ENCODE results near the gene NRCAM. TPM values are rescaled to one million over a fixed set of nuclear protein-coding genes. Genes with fewer than 3 reads are reported as not detected.

Gene NRCAM
- total RNA-seq, 4 donors from 2014 or later, result 0.85 to 4.1 (median 2.6) TPM

DNA sequence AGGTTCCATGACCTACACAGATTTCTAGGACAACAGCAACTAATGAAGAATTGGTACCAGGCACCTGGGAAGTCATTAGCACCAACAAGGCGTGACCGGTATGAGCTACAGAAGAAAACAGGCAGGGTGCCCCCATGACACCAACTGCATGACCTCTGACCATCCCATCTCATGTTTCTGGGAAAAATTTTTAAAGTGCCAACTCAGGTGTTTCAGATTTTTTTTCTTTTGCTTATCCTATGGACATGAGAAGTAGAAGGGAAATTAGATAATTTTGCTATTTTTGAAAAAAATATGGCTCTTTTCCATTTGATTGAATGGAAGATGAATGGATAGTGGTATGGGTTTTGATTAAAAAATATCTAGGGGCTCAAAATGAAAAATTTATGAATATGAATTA is 154.8 kb downstream of the NRCAM start:
- no peak for TF ChIP-seq POLR2A (IDR thresholded peaks at IDR 0.05)
- TF ChIP-seq, protein P1, sequence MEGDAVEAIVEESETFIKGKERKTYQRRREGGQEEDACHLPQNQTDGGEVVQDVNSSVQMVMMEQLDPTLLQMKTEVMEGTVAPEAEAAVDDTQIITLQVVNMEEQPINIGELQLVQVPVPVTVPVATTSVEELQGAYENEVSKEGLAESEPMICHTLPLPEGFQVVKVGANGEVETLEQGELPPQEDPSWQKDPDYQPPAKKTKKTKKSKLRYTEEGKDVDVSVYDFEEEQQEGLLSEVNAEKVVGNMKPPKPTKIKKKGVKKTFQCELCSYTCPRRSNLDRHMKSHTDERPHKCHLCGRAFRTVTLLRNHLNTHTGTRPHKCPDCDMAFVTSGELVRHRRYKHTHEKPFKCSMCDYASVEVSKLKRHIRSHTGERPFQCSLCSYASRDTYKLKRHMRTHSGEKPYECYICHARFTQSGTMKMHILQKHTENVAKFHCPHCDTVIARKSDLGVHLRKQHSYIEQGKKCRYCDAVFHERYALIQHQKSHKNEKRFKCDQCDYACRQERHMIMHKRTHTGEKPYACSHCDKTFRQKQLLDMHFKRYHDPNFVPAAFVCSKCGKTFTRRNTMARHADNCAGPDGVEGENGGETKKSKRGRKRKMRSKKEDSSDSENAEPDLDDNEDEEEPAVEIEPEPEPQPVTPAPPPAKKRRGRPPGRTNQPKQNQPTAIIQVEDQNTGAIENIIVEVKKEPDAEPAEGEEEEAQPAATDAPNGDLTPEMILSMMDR (IDR thresholded peaks at IDR 0.05), result no peak
- Histone ChIP-seq H3K27ac (no peak overlapping the region), H3K4me3 (no peak overlapping the region), H3K27me3 (no peaks in the 10 kb centered on the region), H3K4me1 (no peaks in the 10 kb centered on the region), H3K36me3 (no peaks in the 10 kb centered on the region), H3K9me3 (no peaks in the 10 kb centered on the region)
- no peak for DNase-seq

DNA sequence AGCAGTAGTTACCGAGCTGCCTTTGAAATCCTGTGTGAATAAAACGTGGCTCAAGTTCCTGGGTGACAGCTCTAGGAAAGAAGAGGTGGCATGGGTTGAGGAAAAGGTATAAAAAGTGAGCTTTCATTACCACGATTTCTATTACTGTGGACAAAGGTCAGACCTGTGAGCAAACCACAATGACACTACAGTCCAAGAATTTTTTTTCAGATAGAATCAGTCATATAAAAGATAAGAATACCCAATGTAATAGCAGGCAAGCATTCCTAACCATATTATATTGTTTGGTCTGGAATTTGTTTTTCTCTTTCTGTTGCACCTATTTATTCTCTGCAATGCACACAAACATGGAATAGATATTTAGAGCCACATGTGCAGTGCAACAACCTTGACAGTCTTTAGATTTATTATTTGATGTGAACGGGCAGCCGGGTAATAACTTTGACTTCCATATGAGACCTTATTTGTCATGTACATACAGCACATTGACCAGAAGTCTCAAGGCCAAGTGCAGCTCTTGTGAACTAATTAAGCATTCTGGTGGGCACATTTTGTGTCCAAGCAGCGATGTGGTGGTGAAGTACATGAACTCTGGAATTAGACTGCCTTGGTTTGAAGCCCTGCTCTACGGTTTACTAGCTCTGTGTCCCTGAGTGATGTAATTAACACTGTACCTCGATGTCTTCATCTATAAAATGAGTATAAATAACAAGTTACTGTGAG is 156.8 kb downstream of the NRCAM start:
- no peak for DNase-seq
- Histone ChIP-seq H3K27me3 (no peaks in the 10 kb centered on the region), H3K4me1 (no peaks in the 10 kb centered on the region), H3K9me3 (no peaks in the 10 kb centered on the region), H3K27ac (peak overlapping the region in 1 of 4 donors; percentile 38), H3K4me3 (peak overlapping the region in 1 of 4 donors; percentile 7), H3K36me3 (no peaks in the 10 kb centered on the region)
- TF ChIP-seq, protein P1 (IDR thresholded peaks at IDR 0.05), result no peak
- TF ChIP-seq POLR2A (IDR thresholded peaks at IDR 0.05), result no peak

DNA sequence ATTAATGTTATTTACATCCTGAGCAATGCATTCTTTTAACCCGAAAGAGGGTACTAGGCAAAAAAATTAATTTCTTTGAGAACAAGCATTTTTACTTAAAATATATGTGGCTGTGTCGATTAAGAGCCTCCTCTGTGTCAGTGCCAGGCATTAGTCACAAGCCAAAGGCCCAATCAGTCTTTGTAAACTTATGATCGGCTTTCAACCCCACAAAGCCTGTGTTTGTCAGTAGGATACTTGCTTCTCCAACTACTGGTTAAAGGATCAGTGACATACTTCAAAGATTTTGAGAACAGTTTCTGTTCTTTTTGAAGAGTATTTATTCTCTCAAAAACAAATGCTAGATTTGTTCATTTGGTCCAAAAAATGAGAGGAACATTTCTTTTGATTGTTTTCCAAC is 159.3 kb downstream of the NRCAM start:
- Histone ChIP-seq H3K27me3 (no peaks in the 10 kb centered on the region), H3K4me3 (no peak overlapping the region), H3K36me3 (no peaks in the 10 kb centered on the region), H3K27ac (no peak overlapping the region), H3K4me1 (no peaks in the 10 kb centered on the region), H3K9me3 (no peaks in the 10 kb centered on the region)
- TF ChIP-seq POLR2A (IDR thresholded peaks at IDR 0.05), result no peak
- TF ChIP-seq, protein P1 (IDR thresholded peaks at IDR 0.05), result no peak
- no peak for DNase-seq

DNA sequence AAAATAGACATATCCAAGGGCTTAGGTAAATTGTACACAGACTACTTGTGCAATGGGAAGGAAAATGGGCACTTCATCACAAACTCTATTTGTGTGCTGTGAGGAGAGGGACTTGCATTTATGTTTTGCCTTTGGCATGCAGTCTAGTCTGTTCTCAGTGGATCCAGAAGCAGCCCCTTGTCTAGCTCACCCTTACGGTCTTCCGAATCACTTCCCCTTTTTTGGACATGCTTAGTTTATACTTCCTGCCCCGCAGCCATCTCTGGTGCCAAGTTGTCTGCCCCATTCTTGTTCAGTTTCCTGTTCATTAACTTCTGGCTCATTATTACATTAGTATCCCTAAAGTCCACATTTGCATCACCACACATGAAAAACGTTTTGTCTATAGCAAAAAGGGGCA is 161.6 kb downstream of the NRCAM start:
- Histone ChIP-seq H3K4me1 (no peaks in the 10 kb centered on the region), H3K36me3 (no peaks in the 10 kb centered on the region), H3K27me3 (no peaks in the 10 kb centered on the region), H3K9me3 (no peaks in the 10 kb centered on the region), H3K4me3 (no peak overlapping the region), H3K27ac (no peak overlapping the region)
- peak in 1 of 3 donors; percentile 23 for DNase-seq
- TF ChIP-seq POLR2A (IDR thresholded peaks at IDR 0.05), result no peak
- TF ChIP-seq, protein P1 (IDR thresholded peaks at IDR 0.05), result no peak

DNA sequence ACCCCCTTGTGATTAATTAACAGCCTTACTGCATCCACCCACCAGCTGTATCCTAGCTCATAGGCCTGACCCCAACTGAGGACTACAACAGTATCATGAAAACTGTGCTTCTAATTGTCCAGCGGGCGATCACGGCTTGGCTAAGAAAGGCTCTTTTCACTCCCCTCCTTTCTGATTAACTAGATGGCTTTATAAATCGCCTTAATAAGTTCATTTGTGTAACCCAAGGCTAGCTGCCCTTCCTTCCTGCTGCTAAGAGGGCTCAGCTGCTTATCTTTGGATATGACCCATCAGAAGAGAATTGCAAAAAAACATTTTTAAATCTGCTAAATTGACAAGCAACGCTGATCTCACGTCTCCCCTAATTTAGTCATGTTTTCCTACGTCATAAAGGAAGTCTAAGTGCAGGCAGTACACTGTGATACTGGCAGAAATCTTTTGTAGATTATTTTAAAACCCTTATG is 163.1 kb downstream of the NRCAM start:
- no peak overlapping the region for H3K27ac ChIP-seq
- H3K36me3 ChIP-seq, result no peaks in the 10 kb centered on the region
- H3K4me1 ChIP-seq, result no peaks in the 10 kb centered on the region
- H3K9me3 ChIP-seq, result no peaks in the 10 kb centered on the region
- no peak overlapping the region for H3K4me3 ChIP-seq
- DNase-seq, result no peak
- TF ChIP-seq, protein P1 (IDR thresholded peaks at IDR 0.05), result no peak
- no peak for TF ChIP-seq POLR2A (IDR thresholded peaks at IDR 0.05)
- H3K27me3 ChIP-seq, result no peaks in the 10 kb centered on the region
